Measurements from ENCODE around the gene PLXNB3. TPM values are rescaled to one million over a fixed set of nuclear protein-coding genes. Genes with fewer than 3 reads are reported as not detected.

PLXNB3 gene
- total RNA-seq, 2 experiments from 2014 or later: not detected

GRCh38 chrX:153719238-153719637 is 44.8 kb upstream of the PLXNB3 start:
- no peak for TF ChIP-seq EZH2phosphoT487 (IDR thresholded peaks at IDR 0.05; ENCODE audit: borderline replicate concordance, low read depth, low read length)
- TF ChIP-seq, protein P1, sequence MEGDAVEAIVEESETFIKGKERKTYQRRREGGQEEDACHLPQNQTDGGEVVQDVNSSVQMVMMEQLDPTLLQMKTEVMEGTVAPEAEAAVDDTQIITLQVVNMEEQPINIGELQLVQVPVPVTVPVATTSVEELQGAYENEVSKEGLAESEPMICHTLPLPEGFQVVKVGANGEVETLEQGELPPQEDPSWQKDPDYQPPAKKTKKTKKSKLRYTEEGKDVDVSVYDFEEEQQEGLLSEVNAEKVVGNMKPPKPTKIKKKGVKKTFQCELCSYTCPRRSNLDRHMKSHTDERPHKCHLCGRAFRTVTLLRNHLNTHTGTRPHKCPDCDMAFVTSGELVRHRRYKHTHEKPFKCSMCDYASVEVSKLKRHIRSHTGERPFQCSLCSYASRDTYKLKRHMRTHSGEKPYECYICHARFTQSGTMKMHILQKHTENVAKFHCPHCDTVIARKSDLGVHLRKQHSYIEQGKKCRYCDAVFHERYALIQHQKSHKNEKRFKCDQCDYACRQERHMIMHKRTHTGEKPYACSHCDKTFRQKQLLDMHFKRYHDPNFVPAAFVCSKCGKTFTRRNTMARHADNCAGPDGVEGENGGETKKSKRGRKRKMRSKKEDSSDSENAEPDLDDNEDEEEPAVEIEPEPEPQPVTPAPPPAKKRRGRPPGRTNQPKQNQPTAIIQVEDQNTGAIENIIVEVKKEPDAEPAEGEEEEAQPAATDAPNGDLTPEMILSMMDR (conservative IDR thresholded peaks at IDR 0.05; ENCODE audit: low read length): no peak
- H3K27ac ChIP-seq (ENCODE audit: low read depth, low read length, poor library complexity, severe bottlenecking): no peak overlapping the region
- peaks cover 69% of the 10 kb centered on the region for H3K36me3 ChIP-seq (ENCODE audit: insufficient read depth, low read length)
- ChIA-PET POLR2A (interaction anchor here (0.6 to 0.7 kb wide), 2 partner anchors 35 to 249 kb away, joined by 3 read pairs; no protein-coding TSS in a partner anchor), CTCF (ENCODE audit: unreplicated experiment) (no interaction called here)
- intact Hi-C loops (cut with micrococcal nuclease; ENCODE audit: unreplicated experiment): no loop called here
- H3K4me2 ChIP-seq (ENCODE audit: low read length): no peak overlapping the region
- DNase-seq (ENCODE audit: low spot score): no peak
- H3K9me3 ChIP-seq (ENCODE audit: low read length): no peaks in the 10 kb centered on the region
- H4K20me1 ChIP-seq (ENCODE audit: insufficient read depth, low read length): no peaks in the 10 kb centered on the region
- no peak overlapping the region for H2AFZ ChIP-seq (ENCODE audit: low read length)
- H3K4me3 ChIP-seq (ENCODE audit: low read depth, low read length, poor library complexity, severe bottlenecking): no peak overlapping the region
- peaks cover 22% of the 10 kb centered on the region; the same call in 1 of the 2 replicates for H3K79me2 ChIP-seq (ENCODE audit: insufficient read depth, low read depth, low read length)
- BruUV-seq (replicated peaks): no TSS peak
- no peaks in the 10 kb centered on the region for H3K9me2 ChIP-seq (ENCODE audit: insufficient read depth, low read length)
- peaks cover 12% of the 10 kb centered on the region for H3K4me1 ChIP-seq (ENCODE audit: insufficient read depth, low read length, poor library complexity, severe bottlenecking)

- intact Hi-C loops (cut with micrococcal nuclease; ENCODE audit: unreplicated experiment): no loop called here
These were observed 44.3 kb upstream of the PLXNB3 start for GRCh38 chrX:153719701-153720100.

More at GRCh38 chrX:153719701-153720100, 44.3 kb upstream of the PLXNB3 start:
- no peak for DNase-seq (ENCODE audit: low spot score)
- H3K36me3 ChIP-seq (ENCODE audit: insufficient read depth, low read length): peaks cover 64% of the 10 kb centered on the region
- no peaks in the 10 kb centered on the region for H4K20me1 ChIP-seq (ENCODE audit: insufficient read depth, low read length)
- H3K9me2 ChIP-seq (ENCODE audit: insufficient read depth, low read length): no peaks in the 10 kb centered on the region
- H2AFZ ChIP-seq (ENCODE audit: low read length): no peak overlapping the region
- BruUV-seq (replicated peaks): no TSS peak
- peaks cover 22% of the 10 kb centered on the region; the same call in 1 of the 2 replicates for H3K79me2 ChIP-seq (ENCODE audit: insufficient read depth, low read depth, low read length)
- H3K4me3 ChIP-seq (ENCODE audit: low read depth, low read length, poor library complexity, severe bottlenecking): no peak overlapping the region
- TF ChIP-seq, protein P1 (conservative IDR thresholded peaks at IDR 0.05; ENCODE audit: low read length): no peak
- no peak for TF ChIP-seq EZH2phosphoT487 (IDR thresholded peaks at IDR 0.05; ENCODE audit: borderline replicate concordance, low read depth, low read length)
- H3K4me1 ChIP-seq (ENCODE audit: insufficient read depth, low read length, poor library complexity, severe bottlenecking): peaks cover 13% of the 10 kb centered on the region
- ChIA-PET POLR2A (interaction anchor here (0.7 to 0.8 kb wide), 2 partner anchors 36 to 205 kb away, joined by 3 read pairs; no protein-coding TSS in a partner anchor), CTCF (ENCODE audit: unreplicated experiment) (no interaction called here)
- no peak overlapping the region for H3K27ac ChIP-seq (ENCODE audit: low read depth, low read length, poor library complexity, severe bottlenecking)
- no peak overlapping the region for H3K4me2 ChIP-seq (ENCODE audit: low read length)
- no peaks in the 10 kb centered on the region for H3K9me3 ChIP-seq (ENCODE audit: low read length)

Measured in OCI-LY7 (cell line).